IMR-90 (cell line): ENCODE measurements around the gene PRLR. TPM values are rescaled to one million over a fixed set of nuclear protein-coding genes. Genes with fewer than 3 reads are reported as not detected.
"Not testable (repeated sequence)": the region's sequence is repeated elsewhere in the genome, so short reads cannot be mapped to it uniquely, and the experiment has no call there.

Source experiments
- ATAC-seq: fragments of 200-7000 bp; cut with Tn5 transposase; 2 replicates; pipeline ENCODE4 v1.9.1; 2020; ENCODE audit warnings: low read depth, mild to moderate bottlenecking, moderate library complexity
- BruUV-seq: library from RNA; stranded (reverse); fragments of 400-500 nt; replicated peaks from 2 replicates; lab custom pipeline; 2021; lab: Mats Ljungman, UMichigan
- CTCF ChIA-PET: fragments of 300-600 bp; formaldehyde crosslinking; extraction: SDS; loops from one replicate; lab custom pipeline; 2021; ENCODE audit warnings: antibody characterized with exemption; lab: Yijun Ruan, JAX
- POLR2A ChIA-PET: fragments of 300-600 bp; sonication (Branson Sonifier 250); formaldehyde crosslinking; loops from one replicate; lab custom pipeline; 2022; ENCODE audit warnings: antibody characterized with exemption; ENCODE audit not compliant: unreplicated experiment; lab: Charles Lee
- DNase-seq: peaks from one replicate; pipeline ENCODE4 v3.0.0; 2013
- H2AFZ ChIP-seq: replicated peaks from 2 replicates; pipeline ENCODE3; 2013; ENCODE audit warnings: low read length, mild to moderate bottlenecking; ENCODE audit not compliant: poor library complexity
- H2AK5ac ChIP-seq: 2 replicates; pipeline ENCODE4 v1.6.1; 2013; ENCODE audit warnings: low read depth, low read length, inconsistent platforms
- H2AK9ac ChIP-seq: replicated peaks from 2 replicates; pipeline ENCODE3; 2013; ENCODE audit warnings: mild to moderate bottlenecking, low read depth, low read length, moderate library complexity; ENCODE audit not compliant: poor library complexity
- H2BK120ac ChIP-seq: 2 replicates; pipeline ENCODE4 v1.6.1; 2013; ENCODE audit warnings: low read depth, low read length, inconsistent platforms
- H2BK15ac ChIP-seq: 3 replicates; pipeline ENCODE4 v1.6.1; 2013; ENCODE audit warnings: low read depth, low read length, inconsistent platforms
- H2BK20ac ChIP-seq: 2 replicates; pipeline ENCODE4 v1.6.1; 2013; ENCODE audit warnings: low read depth, mild to moderate bottlenecking, inconsistent platforms, low read length, moderate library complexity
- H2BK5ac ChIP-seq: 2 replicates; pipeline ENCODE4 v1.6.1; 2013; ENCODE audit warnings: mild to moderate bottlenecking, low read depth, low read length, inconsistent platforms; ENCODE audit not compliant: poor library complexity, severe bottlenecking
- H3K14ac ChIP-seq: replicated peaks from 2 replicates; pipeline ENCODE4 v1.6.1; 2013; ENCODE audit warnings: low read depth, low read length, inconsistent platforms
- H3K18ac ChIP-seq: 2 replicates; pipeline ENCODE4 v1.6.1; 2013; ENCODE audit warnings: low read depth, low read length, control low read depth
- H3K23ac ChIP-seq: 2 replicates; pipeline ENCODE4 v1.6.1; 2013; ENCODE audit warnings: low read depth, low read length, inconsistent platforms
- H3K27ac ChIP-seq: 2 replicates; pipeline ENCODE4 v1.5.1; 2013; ENCODE audit warnings: mild to moderate bottlenecking, control low read depth, low read length; ENCODE audit not compliant: insufficient read depth
- H3K27me3 ChIP-seq: 2 replicates; pipeline ENCODE4 v1.6.1; 2013; ENCODE audit warnings: low read length; ENCODE audit not compliant: control insufficient read depth, insufficient read depth
- H3K36me3 ChIP-seq: 2 replicates; pipeline ENCODE4 v1.6.1; 2013; ENCODE audit warnings: low read length, mixed read lengths; ENCODE audit not compliant: control insufficient read depth, insufficient read depth
- H3K4ac ChIP-seq: 2 replicates; pipeline ENCODE4 v1.6.1; 2013; ENCODE audit warnings: low read depth, low read length, inconsistent platforms
- H3K4me1 ChIP-seq: 2 replicates; pipeline ENCODE4 v1.6.1; 2013; ENCODE audit warnings: low read length, mixed read lengths; ENCODE audit not compliant: control insufficient read depth, insufficient read depth
- H3K4me2 ChIP-seq: 2 replicates; pipeline ENCODE4 v1.6.1; 2013; ENCODE audit warnings: low read depth, mild to moderate bottlenecking, control low read depth, low read length, moderate library complexity
- H3K4me3 ChIP-seq: 2 replicates; pipeline ENCODE4 v1.5.1; 2013; ENCODE audit warnings: low read depth, mild to moderate bottlenecking, control low read depth, low read length, moderate library complexity; ENCODE audit not compliant: insufficient read depth
- H3K56ac ChIP-seq: 2 replicates; pipeline ENCODE4 v1.6.1; 2013; ENCODE audit warnings: low read length, inconsistent platforms; ENCODE audit not compliant: insufficient read depth; ENCODE audit errors: extremely low read depth
- H3K79me1 ChIP-seq, 2 experiments: 2 replicates each; pipeline ENCODE4 v1.6.1; 2013; ENCODE audit warnings: low read length in 2 of 2, inconsistent platforms in 1 of 2, low read depth in 1 of 2
- H3K9ac ChIP-seq: 2 replicates; pipeline ENCODE4 v1.6.1; 2013; ENCODE audit warnings: low read depth, low read length, control low read depth
- H3K9me1 ChIP-seq: 2 replicates; pipeline ENCODE4 v1.6.1; 2013; ENCODE audit warnings: low read length, inconsistent platforms; ENCODE audit not compliant: insufficient read depth
- H3K9me3 ChIP-seq: 2 replicates; pipeline ENCODE4 v1.6.1; 2013; ENCODE audit warnings: low read length; ENCODE audit not compliant: control insufficient read depth, insufficient read depth
- H4K20me1 ChIP-seq: 2 replicates; pipeline ENCODE4 v1.6.1; 2013; ENCODE audit warnings: low read length, inconsistent platforms; ENCODE audit not compliant: insufficient read depth
- H4K5ac ChIP-seq: 2 replicates; pipeline ENCODE4 v1.6.1; 2013; ENCODE audit warnings: mild to moderate bottlenecking, low read depth, low read length, control low read depth
- H4K8ac ChIP-seq, 2 experiments: 2 replicates each; pipeline ENCODE4 v1.6.1; 2013; ENCODE audit warnings: low read depth in 2 of 2, low read length in 2 of 2, control low read depth in 1 of 2, inconsistent platforms in 1 of 2
- H4K91ac ChIP-seq: 2 replicates; pipeline ENCODE4 v1.6.1; 2013; ENCODE audit warnings: low read depth, low read length, inconsistent platforms; ENCODE audit not compliant: insufficient read depth
- WGBS, 2 experiments: methylation state at CpG; one replicate each; pipeline versions ENCODE4 v1.1.5 to v1.1.7; 2013; ENCODE audit warnings: missing lambda C conversion rate in 2 of 2; ENCODE audit not compliant: insufficient read length in 1 of 2; ENCODE audit errors: extremely low coverage in 2 of 2; 5-methylcytosine and 5-hydroxymethylcytosine counted together
- dilution Hi-C: fragments of 300-500 bp; cut with HindIII; formaldehyde crosslinking; loops from one replicate; pipeline ENCODE4 v1.14.3; 2018; ENCODE audit warnings: low sequenced_read_pairs; ENCODE audit not compliant: unreplicated experiment
- in situ Hi-C: fragments of 300-500 bp; cut with MboI; formaldehyde crosslinking; loops from 3 replicates; pipeline ENCODE4 v1.14.3; 2019; ENCODE audit warnings: low sequenced_read_pairs, inconsistent platforms, mixed read lengths
- intact Hi-C: fragments of 100-400 bp; cut with micrococcal nuclease; formaldehyde crosslinking; loops from 2 replicates; pipeline ENCODE4 v1.10.0; 2022
- polyA plus RNA-seq, 3 experiments: library from polyadenylated mRNA; depleted of rRNA; stranded (reverse); fragments of >200 nt; gene quantifications; 2 replicates each; pipeline ENCODE4 v1.2.3, GENCODE V29; 2012; ENCODE audit warnings: low replicate concordance in 1 of 3
- total RNA-seq: library from RNA; depleted of rRNA; stranded (reverse); fragments of >200 nt; gene quantifications from 2 replicates; pipeline ENCODE4 v1.2.3, GENCODE V29; 2012

PRLR gene
- total and polyA plus RNA-seq, 2 of the 4 experiments (the other 2 are of a cell fraction), result 0.24 to 0.54 TPM

DNA sequence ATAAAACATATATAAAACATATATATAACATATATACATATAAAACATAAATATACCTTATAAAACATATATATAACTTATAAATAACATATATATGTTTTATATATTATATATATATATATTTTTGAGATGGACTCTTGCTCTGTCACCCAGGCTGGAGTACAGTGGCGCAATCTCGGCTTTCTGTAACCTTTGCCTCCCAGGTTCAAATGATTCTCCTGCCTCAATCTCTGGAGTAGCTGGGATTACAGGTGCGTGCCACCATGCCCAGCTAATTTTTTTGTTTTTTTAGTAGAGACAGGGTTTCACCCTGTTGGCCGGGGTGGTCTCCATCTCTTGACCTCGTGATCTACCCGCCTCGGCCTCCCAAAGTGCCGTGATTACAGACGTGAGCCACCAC, 128.6 kb downstream of the PRLR start:
- peaks cover 13% of the 10 kb centered on the region for H3K27me3 ChIP-seq
- H2AK9ac ChIP-seq, ATAC-seq, DNase-seq, H3K9me3 ChIP-seq, H2BK15ac ChIP-seq, H3K4me2 ChIP-seq, H4K8ac ChIP-seq, H2BK20ac ChIP-seq, H2AK5ac ChIP-seq, H3K18ac ChIP-seq, H2BK5ac ChIP-seq, dilution Hi-C loops, H3K36me3 ChIP-seq, H4K5ac ChIP-seq, H3K4me3 ChIP-seq, H3K56ac ChIP-seq, H3K27ac ChIP-seq, H3K4me1 ChIP-seq, in situ Hi-C loops, POLR2A ChIA-PET, BruUV-seq, H3K9me1 ChIP-seq, H4K91ac ChIP-seq, H3K14ac ChIP-seq, H3K4ac ChIP-seq, CTCF ChIA-PET, H4K20me1 ChIP-seq, H3K9ac ChIP-seq, H3K79me1 ChIP-seq, intact Hi-C loops, H2AFZ ChIP-seq, H2BK120ac ChIP-seq, H3K23ac ChIP-seq: not testable (repeated sequence)
- 100% methylated on average over 2 of the region's 9 CpGs; no CpG with 5 or more reads in 1 of the 2 experiments for WGBS, 2 experiments
